Measurements from ENCODE around the gene SLC39A11. TPM values are rescaled to one million over a fixed set of nuclear protein-coding genes. Genes with fewer than 3 reads are reported as not detected.

SLC39A11 gene
- total and polyA plus RNA-seq, 2 of the 13 experiments (the other 11 are each of a cell fraction or from before 2014, with no cell fraction given): 17.2 to 31.5 TPM

DNA sequence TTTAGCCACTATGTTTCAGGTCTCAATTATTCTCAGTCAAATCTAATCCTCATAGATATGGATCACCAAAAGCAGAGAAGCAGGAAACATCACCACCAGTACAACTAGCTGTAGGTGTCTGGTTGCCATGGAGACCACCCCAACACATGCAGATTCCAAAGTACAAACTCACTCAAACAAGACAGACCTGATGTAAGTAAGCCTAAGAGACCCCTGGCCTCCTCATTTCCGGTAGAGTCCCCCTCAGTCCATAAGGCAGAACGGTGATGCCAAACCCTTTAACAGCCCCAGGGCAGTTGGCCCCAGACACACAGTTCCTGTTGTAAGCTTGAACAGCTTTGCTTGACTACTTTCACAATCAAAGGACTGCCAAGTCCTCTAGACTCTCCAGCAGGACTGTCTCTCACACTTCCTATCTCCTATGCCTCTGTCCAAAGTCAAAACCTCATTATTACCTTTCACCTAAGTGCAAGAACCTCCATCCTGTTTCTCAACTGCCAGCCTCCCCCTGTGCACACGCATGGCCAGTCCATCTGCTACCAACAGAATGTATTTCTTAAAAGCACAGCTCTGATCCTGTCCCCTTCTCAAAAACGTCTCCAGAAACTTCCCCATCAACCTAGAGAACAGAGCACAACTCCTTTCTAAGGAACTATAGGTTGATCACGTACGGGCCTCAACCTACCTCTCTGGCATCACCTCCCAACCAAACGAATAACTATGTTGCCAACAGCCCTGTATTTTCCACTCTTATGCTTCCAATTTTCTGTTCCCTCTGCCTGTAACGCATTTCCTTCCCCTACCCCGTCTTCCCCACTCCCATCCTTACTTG, 23.9 kb downstream of the SLC39A11 start (continued):
- TF ChIP-seq SP1 (IDR thresholded peaks at IDR 0.05): no peak
- no peak for TF ChIP-seq SP1 (CRISPR knock-in tag; IDR thresholded peaks at IDR 0.05)
- no peak for TF ChIP-seq ZNF33A (CRISPR knock-in tag; IDR thresholded peaks at IDR 0.05; ENCODE audit: borderline replicate concordance)
- no peak for TF ChIP-seq REXO4 (CRISPR knock-in tag; IDR thresholded peaks at IDR 0.05; ENCODE audit: borderline replicate concordance)
- TF ChIP-seq CCDC6 (CRISPR knock-in tag; IDR thresholded peaks at IDR 0.05): no peak
- TF ChIP-seq FOXK1 (CRISPR knock-in tag; IDR thresholded peaks at IDR 0.05; ENCODE audit: borderline replicate concordance, low read depth): peak; percentile 74; the same call in 1 of the 2 replicates
- no peak for TF ChIP-seq ZNF839 (CRISPR knock-in tag; IDR thresholded peaks at IDR 0.05; ENCODE audit: borderline replicate concordance)
- TF ChIP-seq SOX6 (IDR thresholded peaks at IDR 0.05): no peak
- peak; percentile 67 for TF ChIP-seq SOX6 (CRISPR knock-in tag; IDR thresholded peaks at IDR 0.05)
- TF ChIP-seq KAT8 (CRISPR knock-in tag; IDR thresholded peaks at IDR 0.05): 0 out of 2 replicates have a peak, but pooled peaks have one; percentile 56
- no peak for TF ChIP-seq AGO2 (optimal IDR thresholded peaks at IDR 0.05; ENCODE audit: low read depth, low read length)
- TF ChIP-seq TBL1XR1 (IDR thresholded peaks at IDR 0.05; ENCODE audit: borderline replicate concordance, low read length, partially characterized antibody): peak; percentile 58
- no peak for TF ChIP-seq SP2 (CRISPR knock-in tag; IDR thresholded peaks at IDR 0.05)
- no peak for TF ChIP-seq ARNT (IDR thresholded peaks at IDR 0.05)
- TF ChIP-seq AHR (CRISPR knock-in tag; IDR thresholded peaks at IDR 0.05): no peak
- no peak for TF ChIP-seq KLF6 (CRISPR knock-in tag; IDR thresholded peaks at IDR 0.05)
- TF ChIP-seq, protein P1, sequence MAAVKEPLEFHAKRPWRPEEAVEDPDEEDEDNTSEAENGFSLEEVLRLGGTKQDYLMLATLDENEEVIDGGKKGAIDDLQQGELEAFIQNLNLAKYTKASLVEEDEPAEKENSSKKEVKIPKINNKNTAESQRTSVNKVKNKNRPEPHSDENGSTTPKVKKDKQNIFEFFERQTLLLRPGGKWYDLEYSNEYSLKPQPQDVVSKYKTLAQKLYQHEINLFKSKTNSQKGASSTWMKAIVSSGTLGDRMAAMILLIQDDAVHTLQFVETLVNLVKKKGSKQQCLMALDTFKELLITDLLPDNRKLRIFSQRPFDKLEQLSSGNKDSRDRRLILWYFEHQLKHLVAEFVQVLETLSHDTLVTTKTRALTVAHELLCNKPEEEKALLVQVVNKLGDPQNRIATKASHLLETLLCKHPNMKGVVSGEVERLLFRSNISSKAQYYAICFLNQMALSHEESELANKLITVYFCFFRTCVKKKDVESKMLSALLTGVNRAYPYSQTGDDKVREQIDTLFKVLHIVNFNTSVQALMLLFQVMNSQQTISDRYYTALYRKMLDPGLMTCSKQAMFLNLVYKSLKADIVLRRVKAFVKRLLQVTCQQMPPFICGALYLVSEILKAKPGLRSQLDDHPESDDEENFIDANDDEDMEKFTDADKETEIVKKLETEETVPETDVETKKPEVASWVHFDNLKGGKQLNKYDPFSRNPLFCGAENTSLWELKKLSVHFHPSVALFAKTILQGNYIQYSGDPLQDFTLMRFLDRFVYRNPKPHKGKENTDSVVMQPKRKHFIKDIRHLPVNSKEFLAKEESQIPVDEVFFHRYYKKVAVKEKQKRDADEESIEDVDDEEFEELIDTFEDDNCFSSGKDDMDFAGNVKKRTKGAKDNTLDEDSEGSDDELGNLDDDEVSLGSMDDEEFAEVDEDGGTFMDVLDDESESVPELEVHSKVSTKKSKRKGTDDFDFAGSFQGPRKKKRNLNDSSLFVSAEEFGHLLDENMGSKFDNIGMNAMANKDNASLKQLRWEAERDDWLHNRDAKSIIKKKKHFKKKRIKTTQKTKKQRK (IDR thresholded peaks at IDR 0.05; ENCODE audit: low read length): no peak
- peak; percentile 80 for TF ChIP-seq HDAC1 (CRISPR knock-in tag; IDR thresholded peaks at IDR 0.05)
- TF ChIP-seq, protein P2, sequence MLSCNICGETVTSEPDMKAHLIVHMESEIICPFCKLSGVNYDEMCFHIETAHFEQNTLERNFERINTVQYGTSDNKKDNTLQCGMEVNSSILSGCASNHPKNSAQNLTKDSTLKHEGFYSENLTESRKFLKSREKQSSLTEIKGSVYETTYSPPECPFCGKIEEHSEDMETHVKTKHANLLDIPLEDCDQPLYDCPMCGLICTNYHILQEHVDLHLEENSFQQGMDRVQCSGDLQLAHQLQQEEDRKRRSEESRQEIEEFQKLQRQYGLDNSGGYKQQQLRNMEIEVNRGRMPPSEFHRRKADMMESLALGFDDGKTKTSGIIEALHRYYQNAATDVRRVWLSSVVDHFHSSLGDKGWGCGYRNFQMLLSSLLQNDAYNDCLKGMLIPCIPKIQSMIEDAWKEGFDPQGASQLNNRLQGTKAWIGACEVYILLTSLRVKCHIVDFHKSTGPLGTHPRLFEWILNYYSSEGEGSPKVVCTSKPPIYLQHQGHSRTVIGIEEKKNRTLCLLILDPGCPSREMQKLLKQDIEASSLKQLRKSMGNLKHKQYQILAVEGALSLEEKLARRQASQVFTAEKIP (CRISPR knock-in tag; IDR thresholded peaks at IDR 0.05; ENCODE audit: borderline replicate concordance): no peak
- no peak for TF ChIP-seq TEAD2 (CRISPR knock-in tag; IDR thresholded peaks at IDR 0.05)
- TF ChIP-seq, protein P3, sequence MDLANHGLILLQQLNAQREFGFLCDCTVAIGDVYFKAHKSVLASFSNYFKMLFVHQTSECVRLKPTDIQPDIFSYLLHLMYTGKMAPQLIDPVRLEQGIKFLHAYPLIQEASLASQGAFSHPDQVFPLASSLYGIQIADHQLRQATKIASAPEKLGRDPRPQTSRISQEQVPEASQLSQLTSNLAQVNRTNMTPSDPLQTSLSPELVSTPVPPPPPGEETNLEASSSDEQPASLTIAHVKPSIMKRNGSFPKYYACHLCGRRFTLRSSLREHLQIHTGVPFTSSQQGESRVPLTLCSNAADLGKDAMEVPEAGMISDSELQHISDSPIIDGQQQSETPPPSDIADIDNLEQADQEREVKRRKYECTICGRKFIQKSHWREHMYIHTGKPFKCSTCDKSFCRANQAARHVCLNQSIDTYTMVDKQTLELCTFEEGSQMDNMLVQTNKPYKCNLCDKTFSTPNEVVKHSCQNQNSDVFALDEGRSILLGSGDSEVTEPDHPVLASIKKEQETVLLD (CRISPR knock-in tag; IDR thresholded peaks at IDR 0.05; ENCODE audit: low read depth): no peak
- TF ChIP-seq NKX3-1 (CRISPR knock-in tag; IDR thresholded peaks at IDR 0.05): no peak
- peak; percentile 17; the same call in 1 of the 2 replicates for TF ChIP-seq ZSCAN29 (CRISPR knock-in tag; conservative IDR thresholded peaks at IDR 0.05)
- TF ChIP-seq FOXC1 (CRISPR knock-in tag; IDR thresholded peaks at IDR 0.05; ENCODE audit: borderline replicate concordance): no peak
- peak; percentile 55 for TF ChIP-seq RXRB (CRISPR knock-in tag; IDR thresholded peaks at IDR 0.05; ENCODE audit: borderline replicate concordance)

All from HepG2 (cell line).